Immature natural killer cell (primary cell): ENCODE data around the gene LRRD1. TPM values are rescaled to one million over a fixed set of nuclear protein-coding genes. Genes with fewer than 3 reads are reported as not detected.

Source experiments
- polyA plus RNA-seq, 3 donors: library from polyadenylated mRNA; unstranded; fragments of 300-500 nt; fragmentation: Illumina TruSeq; gene quantifications; one replicate each; pipeline ENCODE4 v1.2.3, GENCODE V29; 2021

Gene LRRD1
- polyA plus RNA-seq, 3 donors from 2014 or later = not detected

Other genes starting within 250 kb of the LRRD1 start
- gene AKAP9, start 238.3 kb downstream of the LRRD1 start, polyA plus RNA-seq = 10 to 100 TPM in 2 of 3 donors, 1 to 10 TPM in 1; 8.1 to 38.1 (median 10.5) TPM
- gene CYP51A1, start 44.7 kb downstream of the LRRD1 start, polyA plus RNA-seq = 10 to 100 TPM in 2 of 3 donors, 1 to 10 TPM in 1; 8.2 to 17.1 (median 16.9) TPM
- 10 to 100 TPM in 1 of 3 donors, 1 to 10 TPM in 2; 7.0 to 21.3 (median 7.4) TPM for gene KRIT1, start 66.8 kb upstream of the LRRD1 start, polyA plus RNA-seq
- gene ANKIB1, start 66.8 kb upstream of the LRRD1 start, polyA plus RNA-seq = 10 to 100 TPM in 2 of 3 donors, 1 to 10 TPM in 1; 9.6 to 18.6 (median 13.4) TPM